DOHH2 (cell line): ENCODE data around the gene DHRS13.

ENCODE experiments used
- EZH2phosphoT487 ChIP-seq: fragments of 200-600 bp; sonication (generic); IDR thresholded peaks from 2 replicates; pipeline ENCODE4 v1.6.1; 2017; ENCODE audit warnings: borderline replicate concordance, mild to moderate bottlenecking, antibody characterized with exemption, low read length, moderate library complexity, mixed read lengths
- TF ChIP-seq, protein P1 (sequence below): fragments of 200-600 bp; sonication (generic); IDR thresholded peaks from one replicate; pipeline ENCODE4 v1.5.1; 2014; ENCODE audit warnings: antibody characterized with exemption, mild to moderate bottlenecking, low read depth, low read length; ENCODE audit not compliant: poor library complexity, severe bottlenecking

DNA sequence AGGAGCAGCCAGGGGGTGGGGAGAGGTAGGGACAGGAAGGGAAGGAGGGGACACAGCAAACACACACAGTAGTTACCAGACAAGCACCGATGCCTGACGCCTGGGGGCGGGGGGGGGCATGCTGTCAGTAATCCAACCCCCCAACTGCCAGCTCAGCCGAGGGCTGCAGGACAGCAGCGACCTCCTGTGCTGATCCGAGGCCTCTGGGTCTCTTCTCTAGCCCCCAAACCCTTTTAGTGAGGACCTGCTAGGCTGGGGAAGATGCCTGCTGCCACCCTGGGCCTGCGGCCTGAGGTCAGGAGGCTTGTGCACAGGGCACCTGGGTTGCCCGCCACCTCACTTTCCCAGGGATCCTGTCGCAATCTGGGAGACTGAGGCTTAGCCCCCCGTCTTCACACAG lies 16.9 kb downstream of the DHRS13 start:
- TF ChIP-seq, protein P1, sequence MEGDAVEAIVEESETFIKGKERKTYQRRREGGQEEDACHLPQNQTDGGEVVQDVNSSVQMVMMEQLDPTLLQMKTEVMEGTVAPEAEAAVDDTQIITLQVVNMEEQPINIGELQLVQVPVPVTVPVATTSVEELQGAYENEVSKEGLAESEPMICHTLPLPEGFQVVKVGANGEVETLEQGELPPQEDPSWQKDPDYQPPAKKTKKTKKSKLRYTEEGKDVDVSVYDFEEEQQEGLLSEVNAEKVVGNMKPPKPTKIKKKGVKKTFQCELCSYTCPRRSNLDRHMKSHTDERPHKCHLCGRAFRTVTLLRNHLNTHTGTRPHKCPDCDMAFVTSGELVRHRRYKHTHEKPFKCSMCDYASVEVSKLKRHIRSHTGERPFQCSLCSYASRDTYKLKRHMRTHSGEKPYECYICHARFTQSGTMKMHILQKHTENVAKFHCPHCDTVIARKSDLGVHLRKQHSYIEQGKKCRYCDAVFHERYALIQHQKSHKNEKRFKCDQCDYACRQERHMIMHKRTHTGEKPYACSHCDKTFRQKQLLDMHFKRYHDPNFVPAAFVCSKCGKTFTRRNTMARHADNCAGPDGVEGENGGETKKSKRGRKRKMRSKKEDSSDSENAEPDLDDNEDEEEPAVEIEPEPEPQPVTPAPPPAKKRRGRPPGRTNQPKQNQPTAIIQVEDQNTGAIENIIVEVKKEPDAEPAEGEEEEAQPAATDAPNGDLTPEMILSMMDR, result no peak
- TF ChIP-seq EZH2phosphoT487, result no peak
